Stimulated activated CD4-positive, alpha-beta T cell treated with anti-CD3 and anti-CD28 coated beads, Interleukin-2, amount 100 ng/mL, for 4 hours (primary cell): ENCODE data around the gene TGFB2.

Experiments used
- DNase-seq: peaks from one replicate; pipeline ENCODE4 v3.0.0-alpha.2; 2020; ENCODE audit warnings: low read depth

Gene TGFB2

DNA sequence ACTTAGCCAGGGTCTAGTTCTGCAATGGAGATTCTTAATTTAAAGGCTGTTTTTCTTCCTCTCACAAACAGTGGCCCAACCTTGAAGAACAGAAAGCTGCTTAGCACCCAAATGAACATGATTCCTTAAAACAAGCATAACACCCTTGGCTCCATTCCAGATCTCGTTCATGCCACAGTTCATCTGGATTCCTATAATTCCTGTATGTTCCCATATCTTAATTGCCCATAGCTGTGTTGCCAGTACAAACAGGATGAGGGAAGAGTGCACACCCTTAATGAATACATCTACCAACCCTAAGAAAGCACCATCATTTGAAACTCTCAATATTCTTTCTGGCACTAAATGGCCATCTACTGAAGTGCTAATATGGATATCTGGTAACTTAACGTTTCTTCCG lies 45.5 kb downstream of the TGFB2 start:
- DNase-seq = no peak

GRCh38 chr1:218392780-218393179 lies 47.6 kb downstream of the TGFB2 start:
- DNase-seq = no peak

- DNase-seq = no peak
These were observed 49.3 kb downstream of the TGFB2 start for GRCh38 chr1:218394416-218394815.

DNA sequence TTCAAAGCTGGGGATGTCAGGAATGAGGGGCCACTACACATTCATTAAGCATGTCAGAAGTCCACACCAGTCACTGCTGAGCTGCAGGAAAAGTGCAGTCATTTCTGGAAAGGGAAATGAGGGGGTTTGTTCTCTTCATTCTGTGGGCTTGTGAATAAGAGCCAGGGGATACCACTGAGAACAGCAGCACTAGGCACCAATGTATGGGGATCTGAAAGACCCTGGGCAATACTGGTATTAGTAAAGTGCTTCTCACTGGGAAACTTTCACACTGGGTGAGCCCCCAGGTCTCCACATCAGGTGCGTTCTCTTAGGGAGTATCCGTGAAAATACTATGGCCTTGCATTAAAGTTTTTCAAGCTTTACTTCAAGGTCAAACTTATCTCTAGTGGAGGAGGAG lies 49.9 kb downstream of the TGFB2 start:
- DNase-seq = no peak

GRCh38 chr1:218395916-218396315 lies 50.8 kb downstream of the TGFB2 start:
- no peak for DNase-seq

DNA sequence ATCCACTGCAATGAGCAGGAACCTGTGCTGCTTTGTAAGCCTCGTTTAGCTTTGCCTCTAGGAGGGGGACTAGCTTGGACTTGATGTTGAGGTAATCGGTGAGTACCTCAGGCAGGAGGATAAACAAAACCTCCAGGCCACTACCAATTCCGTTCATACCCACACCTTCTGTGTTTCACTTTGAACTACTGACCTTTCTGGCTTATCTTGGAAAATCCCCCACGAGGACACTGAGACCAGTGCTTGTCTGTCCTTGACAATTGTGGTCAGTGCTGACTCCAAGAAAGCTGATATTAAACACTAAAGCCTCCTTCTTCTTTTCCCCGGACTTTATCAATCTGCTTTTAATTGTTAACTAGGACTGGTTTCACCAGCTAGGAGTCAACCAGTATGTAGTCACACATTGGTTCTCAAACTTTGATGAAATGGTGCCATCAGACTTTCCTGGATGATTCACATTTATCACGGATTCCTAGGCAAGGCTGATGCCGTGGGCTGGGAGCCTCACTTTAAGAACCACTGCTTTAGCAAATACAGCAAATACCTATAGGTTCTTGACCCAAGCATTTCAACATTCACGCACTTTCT lies 52.7 kb downstream of the TGFB2 start:
- DNase-seq = no peak

- no peak for DNase-seq
These were observed 55.5 kb downstream of the TGFB2 start for GRCh38 chr1:218400624-218401023.

- DNase-seq = no peak
These were observed 56.4 kb downstream of the TGFB2 start for GRCh38 chr1:218401441-218401997.

DNA sequence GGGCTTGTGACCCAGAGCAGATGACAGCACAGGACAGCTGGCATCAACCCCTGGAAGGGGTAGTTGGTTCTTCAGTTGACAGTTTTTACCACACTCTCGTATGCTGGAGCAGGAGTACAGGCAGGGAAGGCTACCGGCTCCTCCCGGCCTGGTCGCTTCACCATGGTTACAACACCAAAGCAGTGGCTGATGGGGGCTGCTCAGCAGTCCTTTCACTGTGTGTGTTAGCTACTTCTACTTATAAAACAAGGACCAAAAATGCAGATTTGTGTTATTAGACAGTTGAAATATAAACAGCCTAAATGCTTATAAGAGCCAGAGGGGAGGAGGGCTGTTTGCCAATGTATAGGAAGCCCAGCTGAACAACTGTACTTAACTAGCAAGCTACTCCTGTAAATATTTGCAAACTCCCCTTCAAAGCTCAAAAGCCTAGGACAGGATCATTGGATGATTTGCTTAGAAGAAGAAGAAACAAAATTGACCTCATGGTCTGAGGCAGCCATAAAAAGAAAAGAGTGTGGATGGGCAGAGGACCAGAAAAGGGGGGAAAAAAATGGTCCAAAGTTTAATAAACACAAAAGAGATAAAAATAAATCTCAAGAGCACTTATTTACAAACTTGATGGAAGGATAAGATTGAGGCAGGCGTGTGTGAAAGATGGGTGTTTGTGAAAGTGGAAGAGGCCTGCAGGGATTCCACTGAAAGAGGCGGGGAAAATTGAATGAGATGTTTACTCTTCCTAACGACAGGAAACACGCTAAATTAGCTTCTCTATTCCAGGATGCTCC lies 57.1 kb downstream of the TGFB2 start:
- DNase-seq = no peak

- no peak for DNase-seq
These were observed 57.6 kb downstream of the TGFB2 start for GRCh38 chr1:218402786-218403120.

GRCh38 chr1:218403300-218403699 lies 58.2 kb downstream of the TGFB2 start:
- DNase-seq = no peak

DNA sequence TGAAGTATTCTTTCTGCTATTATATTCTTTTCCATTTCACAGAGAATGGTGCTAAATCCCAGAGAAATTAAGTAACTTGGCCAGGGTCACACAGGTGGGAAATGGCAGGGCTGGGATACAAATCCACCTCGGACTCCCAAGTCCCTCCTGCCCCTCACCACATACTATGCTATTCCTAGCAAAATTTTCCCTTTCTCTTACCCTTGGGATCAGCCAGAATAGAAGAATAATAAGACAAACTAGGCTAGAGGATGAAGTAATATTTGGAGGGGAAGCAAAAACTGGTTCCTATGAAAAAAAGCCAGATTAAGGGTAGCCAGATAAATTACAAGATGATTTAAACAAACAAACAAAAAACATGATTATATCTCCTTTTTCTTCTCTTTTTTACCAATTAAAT lies 62.5 kb downstream of the TGFB2 start:
- no peak for DNase-seq

DNA sequence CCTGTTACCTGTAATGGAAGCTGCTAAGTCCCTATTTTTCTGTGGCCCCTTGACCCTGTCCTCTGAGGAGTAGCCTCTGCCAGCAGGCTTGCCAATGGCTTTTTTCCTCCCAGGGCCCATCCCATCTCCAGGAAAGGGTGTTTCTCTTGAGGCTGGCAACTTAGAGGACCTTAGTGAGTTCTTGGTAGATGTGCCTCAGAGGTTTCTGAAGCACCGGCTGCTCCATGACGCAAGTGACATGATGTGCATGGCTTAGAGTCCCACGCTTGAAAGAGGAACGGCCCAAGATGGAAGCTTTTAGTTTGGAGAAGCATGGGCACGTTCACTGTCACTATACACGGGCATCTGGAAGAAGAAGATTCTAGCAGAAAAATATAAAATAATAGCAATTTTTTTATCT lies 63.0 kb downstream of the TGFB2 start:
- no peak for DNase-seq

GRCh38 chr1:218408942-218409341 lies 63.8 kb downstream of the TGFB2 start:
- no peak for DNase-seq

DNA sequence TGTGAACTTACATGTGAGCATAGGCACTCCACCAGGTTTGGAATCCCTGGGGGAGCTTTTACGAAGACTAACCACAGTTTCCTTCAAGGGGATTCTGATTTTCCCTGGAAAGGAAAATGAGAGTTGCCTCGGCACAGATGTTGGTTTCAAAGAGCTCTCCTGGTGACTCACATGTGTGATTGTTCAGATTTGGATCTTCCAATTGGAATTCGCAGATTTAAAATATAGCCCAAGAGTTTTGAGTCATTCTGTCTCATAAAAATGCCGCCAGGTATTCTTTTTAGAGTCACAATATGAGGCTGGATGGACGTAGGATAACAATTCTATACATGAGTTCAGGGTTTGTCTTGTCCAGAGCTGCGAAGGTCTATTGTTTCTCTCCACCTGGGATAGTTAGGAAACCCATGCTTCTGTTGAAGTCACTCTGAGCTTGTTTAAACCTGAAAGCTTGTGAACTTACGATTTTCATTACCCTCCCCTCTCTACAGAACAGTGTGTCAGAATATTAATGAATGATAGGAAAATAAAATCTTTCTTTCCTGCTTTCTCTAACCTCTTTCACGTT lies 64.9 kb downstream of the TGFB2 start:
- DNase-seq = no peak

DNA sequence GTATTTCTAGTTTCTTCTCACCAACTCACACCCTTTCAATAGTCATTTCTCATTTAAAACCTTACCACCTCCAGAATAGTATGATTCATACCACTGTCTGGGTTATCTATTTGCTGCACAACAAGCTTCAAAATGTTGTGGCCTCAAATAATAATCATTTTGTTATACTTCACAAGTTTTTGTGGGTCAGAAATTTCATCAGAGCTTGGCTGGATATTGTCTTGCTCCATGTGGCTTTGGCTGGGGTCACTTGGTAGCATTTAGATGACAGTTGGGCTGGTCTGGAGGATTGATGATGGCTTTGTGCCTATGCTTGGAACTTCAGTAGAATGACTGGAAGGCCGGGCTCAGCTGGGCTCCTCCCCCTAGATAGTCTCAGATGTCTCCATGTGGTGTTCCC lies 66.0 kb downstream of the TGFB2 start:
- no peak for DNase-seq

GRCh38 chr1:218412171-218412570 lies 67.0 kb downstream of the TGFB2 start:
- DNase-seq = no peak

GRCh38 chr1:218413179-218413578 lies 68.0 kb downstream of the TGFB2 start:
- no peak for DNase-seq

GRCh38 chr1:218414060-218414728 lies 69.1 kb downstream of the TGFB2 start:
- no peak for DNase-seq

DNA sequence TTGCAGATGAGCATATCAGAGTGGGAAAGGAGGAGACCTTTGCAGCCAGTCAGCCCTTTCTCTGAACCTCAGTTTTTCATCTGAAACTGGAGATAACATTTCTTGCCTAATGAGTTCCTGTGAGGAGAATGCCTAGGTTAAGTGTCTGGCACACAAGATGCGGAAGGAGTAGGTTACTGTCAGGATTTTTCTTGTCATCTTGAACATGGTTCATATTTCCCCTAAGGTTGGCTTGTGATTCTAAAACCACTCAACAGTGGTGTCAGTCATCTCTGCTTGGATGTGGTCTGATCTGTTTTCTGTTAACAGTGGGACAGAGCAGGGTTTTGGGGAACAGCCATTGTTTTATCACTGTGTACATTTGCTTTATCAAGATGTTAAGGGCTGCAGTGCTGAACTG lies 70.6 kb downstream of the TGFB2 start:
- no peak for DNase-seq

DNA sequence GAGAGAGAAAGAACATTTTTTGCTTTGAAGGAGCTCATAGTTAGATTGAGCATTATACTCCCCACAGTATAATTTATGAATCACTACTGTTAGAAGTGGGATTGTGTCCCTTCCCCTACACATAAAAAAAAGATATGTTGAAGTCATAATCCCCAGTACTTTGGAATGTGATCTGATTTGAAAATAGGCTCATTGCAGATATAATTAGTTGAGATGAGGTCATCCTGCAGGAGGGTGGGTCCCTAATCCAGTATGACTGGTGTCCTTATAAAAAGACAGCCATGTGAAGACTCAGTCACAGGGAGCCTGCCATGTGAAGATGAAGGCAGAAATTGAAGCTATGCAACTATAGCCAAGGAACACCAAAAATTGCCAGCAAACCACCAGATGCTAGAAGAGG lies 76.4 kb downstream of the TGFB2 start:
- DNase-seq = no peak

GRCh38 chr1:218424502-218424901 lies 79.4 kb downstream of the TGFB2 start:
- DNase-seq = no peak
